ENCODE measurements around the gene HOXA7. TPM values are rescaled to one million over a fixed set of nuclear protein-coding genes. Genes with fewer than 3 reads are reported as not detected.

HOXA7 gene
- total RNA-seq, 1 experiment from 2014 or later = 2.6 TPM

- Histone ChIP-seq H3K9me3 (ENCODE audit: low read length) (no peaks in the 10 kb centered on the region), H2AFZ (ENCODE audit: low read length) (no peak overlapping the region), H3K79me2 (ENCODE audit: low read length) (peaks cover 31% of the 10 kb centered on the region), H3K4me3 (ENCODE audit: low read length) (no peak overlapping the region), H3F3A (ENCODE audit: low read length, unreplicated experiment) (no peaks in the 10 kb centered on the region), H3K27ac (ENCODE audit: low read length) (no peak overlapping the region), H3K9me2 (replicated peaks; ENCODE audit: low read length) (no peaks in the 10 kb centered on the region), H4K20me1 (ENCODE audit: low read length) (no peaks in the 10 kb centered on the region), H3K9ac (ENCODE audit: low read length) (no peak overlapping the region), H3K27me3 (ENCODE audit: low read length) (no peaks in the 10 kb centered on the region), H3K4me2 (ENCODE audit: low read length) (no peak overlapping the region), H3K36me3 (ENCODE audit: low read depth, low read length) (peaks cover 13% of the 10 kb centered on the region; the same call in 1 of the 2 replicates), H3K4me1 (ENCODE audit: insufficient read depth, low read length) (peaks cover 17% of the 10 kb centered on the region)
- ATAC-seq = no peak
- ChIA-PET POLR2A (ENCODE audit: unreplicated experiment) (no interaction called here), CTCF (no interaction called here)
- intact Hi-C loops (cut with micrococcal nuclease) = no loop called here
- no peak for DNase-seq
- TF ChIP-seq CTCF (conservative IDR thresholded peaks at IDR 0.05; ENCODE audit: low read depth, low read length) = 0 out of 2 replicates have a peak, but pooled peaks have one; percentile 0
- TF ChIP-seq EZH2 (IDR thresholded peaks at IDR 0.05; ENCODE audit: low read length, unreplicated experiment) = no peak
- BruUV-seq (replicated peaks) = no TSS peak
These were observed 12.3 kb downstream of the HOXA7 start for GRCh38 chr7:27143950-27144780.

- TF ChIP-seq EZH2 (IDR thresholded peaks at IDR 0.05; ENCODE audit: low read length, unreplicated experiment) (no peak), CTCF (conservative IDR thresholded peaks at IDR 0.05; ENCODE audit: low read depth, low read length) (no peak; the same call in 1 of the 2 replicates), EZH2phosphoT487 (IDR thresholded peaks at IDR 0.05; ENCODE audit: borderline replicate concordance, low read length) (no peak)
- Histone ChIP-seq H3K9me2 (replicated peaks; ENCODE audit: low read length) (no peaks in the 10 kb centered on the region), H3K36me3 (ENCODE audit: low read depth, low read length) (peaks cover 13% of the 10 kb centered on the region; the same call in 1 of the 2 replicates), H3K4me2 (ENCODE audit: low read length) (no peak within 1 kb of the TSS), H3K4me1 (ENCODE audit: insufficient read depth, low read length) (peaks cover 11% of the 10 kb centered on the region), H3F3A (ENCODE audit: low read length, unreplicated experiment) (no peaks in the 10 kb centered on the region), H4K20me1 (ENCODE audit: low read length) (no peaks in the 10 kb centered on the region), H3K9ac (ENCODE audit: low read length) (no peak within 1 kb of the TSS), H3K79me2 (ENCODE audit: low read length) (peaks cover 22% of the 10 kb centered on the region), H3K4me3 (ENCODE audit: low read length) (no peak within 1 kb of the TSS), H3K9me3 (ENCODE audit: low read length) (no peaks in the 10 kb centered on the region), H2AFZ (ENCODE audit: low read length) (no peak within 1 kb of the TSS), H3K27ac (ENCODE audit: low read length) (no peak within 1 kb of the TSS), H3K27me3 (ENCODE audit: low read length) (no peaks in the 10 kb centered on the region)
- ChIA-PET CTCF (no interaction called here), POLR2A (ENCODE audit: unreplicated experiment) (no interaction called here)
- intact Hi-C loops (cut with micrococcal nuclease) = no loop called here
- BruUV-seq (replicated peaks) = no TSS peak
- DNase-seq (no peak), ATAC-seq (no peak)
These were observed 13.2 kb downstream of the HOXA7 start, which contains the start of gene HOXA5 for GRCh38 chr7:27143023-27143949. TSS of gene HOXA5 (minus strand) at chr7:27143681. CDS start at chr7:27143607, 74 bp downstream.

Data from PC-3 (cell line).